ENCODE data around the gene RARA. TPM values are rescaled to one million over a fixed set of nuclear protein-coding genes. Genes with fewer than 3 reads are reported as not detected.

RARA gene
- total and polyA plus RNA-seq, 2 donors (not counting 1 experiment from before 2014, with no cell fraction given): 7.0 to 7.8 TPM

GRCh38 chr17:40361925-40362695 is 53.1 kb downstream of the RARA start:
- Histone ChIP-seq H3K27me3 (ENCODE audit: control insufficient read depth, insufficient read depth, low read length) (no peaks in the 10 kb centered on the region), H3K9me3 (ENCODE audit: control insufficient read depth, insufficient read depth, low read depth, low read length) (no peaks in the 10 kb centered on the region), H3K36me3 (ENCODE audit: control insufficient read depth, insufficient read depth, low read length) (no peaks in the 10 kb centered on the region), H3K4me2 (ENCODE audit: extremely low read depth, insufficient read depth, low read length) (peak overlapping the region; percentile 93), H3K79me2 (ENCODE audit: control insufficient read depth, insufficient read depth, low read length) (no peaks in the 10 kb centered on the region), H2AFZ (ENCODE audit: low read length) (no peak overlapping the region), H3K4me3 (replicated peaks in 1 of 4; ENCODE audit: control extremely low read depth in 1 of 4, insufficient read depth in 1 of 4, low read depth in 3 of 4, low read length in 4 of 4) (peak overlapping the region; percentile 19 to 59 (median 40)), H4K20me1 (ENCODE audit: control insufficient read depth, extremely low read depth, insufficient read depth, low read length) (no peaks in the 10 kb centered on the region), H3K27ac (ENCODE audit: insufficient read depth, low read length) (no peak overlapping the region), H3K9ac (ENCODE audit: insufficient read depth, low read length) (peak overlapping the region; percentile 55), H3K4me1 (ENCODE audit: control insufficient read depth, extremely low read depth, insufficient read depth, low read length) (peaks cover 7% of the 10 kb centered on the region)
- TF ChIP-seq EZH2 (IDR thresholded peaks at IDR 0.05; ENCODE audit: low read length, missing control alignments): no peak
- TF ChIP-seq CTCF (conservative IDR thresholded peaks at IDR 0.05 in 1 of 2, IDR thresholded peaks at IDR 0.05 in 1 of 2; ENCODE audit: low read depth in 1 of 2, low read length in 2 of 2): no peak
- DNase-seq (ENCODE audit: low read depth in 2 of 2): no peak

GRCh38 chr17:40362696-40363110 is 53.7 kb downstream of the RARA start:
- Histone ChIP-seq H3K27me3 (ENCODE audit: control insufficient read depth, insufficient read depth, low read length) (no peaks in the 10 kb centered on the region), H3K4me2 (ENCODE audit: extremely low read depth, insufficient read depth, low read length) (peak overlapping the region; percentile 93), H3K9me3 (ENCODE audit: control insufficient read depth, insufficient read depth, low read depth, low read length) (no peaks in the 10 kb centered on the region), H3K4me3 (replicated peaks in 1 of 4; ENCODE audit: control extremely low read depth in 1 of 4, insufficient read depth in 1 of 4, low read depth in 3 of 4, low read length in 4 of 4) (peak overlapping the region in 3 of 4 experiments; percentile 32 to 59 (median 55)), H3K9ac (ENCODE audit: insufficient read depth, low read length) (peak overlapping the region; percentile 55), H2AFZ (ENCODE audit: low read length) (no peak overlapping the region), H4K20me1 (ENCODE audit: control insufficient read depth, extremely low read depth, insufficient read depth, low read length) (no peaks in the 10 kb centered on the region), H3K27ac (ENCODE audit: insufficient read depth, low read length) (no peak overlapping the region), H3K36me3 (ENCODE audit: control insufficient read depth, insufficient read depth, low read length) (no peaks in the 10 kb centered on the region), H3K79me2 (ENCODE audit: control insufficient read depth, insufficient read depth, low read length) (no peaks in the 10 kb centered on the region), H3K4me1 (ENCODE audit: control insufficient read depth, extremely low read depth, insufficient read depth, low read length) (peaks cover 7% of the 10 kb centered on the region)
- peak; percentile 52 to 55 for TF ChIP-seq CTCF (conservative IDR thresholded peaks at IDR 0.05 in 1 of 2, IDR thresholded peaks at IDR 0.05 in 1 of 2; ENCODE audit: low read depth in 1 of 2, low read length in 2 of 2)
- no peak for TF ChIP-seq EZH2 (IDR thresholded peaks at IDR 0.05; ENCODE audit: low read length, missing control alignments)
- peak; percentile 69 to 72 for DNase-seq (ENCODE audit: low read depth in 2 of 2)

GRCh38 chr17:40363111-40363827 is 54.3 kb downstream of the RARA start:
- peak in 1 of 2 donors; percentile 53 for DNase-seq (ENCODE audit: low read depth in 2 of 2)
- Histone ChIP-seq H3K4me1 (ENCODE audit: control insufficient read depth, extremely low read depth, insufficient read depth, low read length) (peaks cover 7% of the 10 kb centered on the region), H3K9me3 (ENCODE audit: control insufficient read depth, insufficient read depth, low read depth, low read length) (no peaks in the 10 kb centered on the region), H3K79me2 (ENCODE audit: control insufficient read depth, insufficient read depth, low read length) (no peaks in the 10 kb centered on the region), H3K4me2 (ENCODE audit: extremely low read depth, insufficient read depth, low read length) (peak overlapping the region; percentile 93), H2AFZ (ENCODE audit: low read length) (peak overlapping the region; percentile 46), H3K27me3 (ENCODE audit: control insufficient read depth, insufficient read depth, low read length) (no peaks in the 10 kb centered on the region), H4K20me1 (ENCODE audit: control insufficient read depth, extremely low read depth, insufficient read depth, low read length) (no peaks in the 10 kb centered on the region), H3K9ac (ENCODE audit: insufficient read depth, low read length) (peak overlapping the region; percentile 55), H3K4me3 (replicated peaks in 1 of 4; ENCODE audit: control extremely low read depth in 1 of 4, insufficient read depth in 1 of 4, low read depth in 3 of 4, low read length in 4 of 4) (peak overlapping the region; percentile 32 to 59 (median 54)), H3K27ac (ENCODE audit: insufficient read depth, low read length) (no peak overlapping the region), H3K36me3 (ENCODE audit: control insufficient read depth, insufficient read depth, low read length) (no peaks in the 10 kb centered on the region)
- TF ChIP-seq CTCF (conservative IDR thresholded peaks at IDR 0.05 in 1 of 2, IDR thresholded peaks at IDR 0.05 in 1 of 2; ENCODE audit: low read depth in 1 of 2, low read length in 2 of 2) (no peak), EZH2 (IDR thresholded peaks at IDR 0.05; ENCODE audit: low read length, missing control alignments) (no peak)

Measured in fibroblast of lung (primary cell).